ENCODE measurements around the gene SPPL2A. TPM values are rescaled to one million over a fixed set of nuclear protein-coding genes. Genes with fewer than 3 reads are reported as not detected.

The SPPL2A gene
- total RNA-seq, 1 donor from 2014 or later = 27.3 TPM

DNA sequence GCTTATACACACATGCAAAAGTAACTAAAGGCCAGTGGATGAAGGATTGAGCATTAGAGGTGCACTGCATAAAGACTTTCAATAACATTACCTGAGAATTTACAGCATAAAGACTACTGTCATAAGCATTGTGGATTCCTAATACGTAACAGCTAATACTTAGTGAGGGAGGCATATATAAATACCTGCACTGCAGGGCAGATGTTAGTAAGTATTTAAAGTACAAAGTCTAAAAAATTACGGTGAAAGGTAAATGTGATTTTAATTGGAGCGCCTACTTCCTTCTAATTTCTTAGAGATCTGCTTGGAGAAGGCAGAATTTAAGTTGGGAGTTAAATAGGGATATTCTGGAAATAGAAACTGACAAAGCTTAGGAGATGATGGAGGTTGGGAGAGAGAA, 53.5 kb downstream of the SPPL2A start:
- H3K4me3 ChIP-seq = no peak overlapping the region
- no peak overlapping the region for H3K9ac ChIP-seq
- peaks cover 3% of the 10 kb centered on the region for H3K36me3 Mint-ChIP-seq
- no peaks in the 10 kb centered on the region for H3K4me1 ChIP-seq
- H3K27me3 Mint-ChIP-seq (ENCODE audit: insufficient read depth, low read depth) = no peaks in the 10 kb centered on the region
- H3F3A ChIP-seq (ENCODE audit: low read depth) = no peaks in the 10 kb centered on the region
- H2AFZ ChIP-seq (replicated peaks) = no peak overlapping the region
- no peak overlapping the region for H3K27ac ChIP-seq
- TF ChIP-seq EZH2phosphoT487 (IDR thresholded peaks at IDR 0.05) = no peak
- TF ChIP-seq, protein P1, sequence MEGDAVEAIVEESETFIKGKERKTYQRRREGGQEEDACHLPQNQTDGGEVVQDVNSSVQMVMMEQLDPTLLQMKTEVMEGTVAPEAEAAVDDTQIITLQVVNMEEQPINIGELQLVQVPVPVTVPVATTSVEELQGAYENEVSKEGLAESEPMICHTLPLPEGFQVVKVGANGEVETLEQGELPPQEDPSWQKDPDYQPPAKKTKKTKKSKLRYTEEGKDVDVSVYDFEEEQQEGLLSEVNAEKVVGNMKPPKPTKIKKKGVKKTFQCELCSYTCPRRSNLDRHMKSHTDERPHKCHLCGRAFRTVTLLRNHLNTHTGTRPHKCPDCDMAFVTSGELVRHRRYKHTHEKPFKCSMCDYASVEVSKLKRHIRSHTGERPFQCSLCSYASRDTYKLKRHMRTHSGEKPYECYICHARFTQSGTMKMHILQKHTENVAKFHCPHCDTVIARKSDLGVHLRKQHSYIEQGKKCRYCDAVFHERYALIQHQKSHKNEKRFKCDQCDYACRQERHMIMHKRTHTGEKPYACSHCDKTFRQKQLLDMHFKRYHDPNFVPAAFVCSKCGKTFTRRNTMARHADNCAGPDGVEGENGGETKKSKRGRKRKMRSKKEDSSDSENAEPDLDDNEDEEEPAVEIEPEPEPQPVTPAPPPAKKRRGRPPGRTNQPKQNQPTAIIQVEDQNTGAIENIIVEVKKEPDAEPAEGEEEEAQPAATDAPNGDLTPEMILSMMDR (IDR thresholded peaks at IDR 0.05) = no peak
- TF ChIP-seq EZH2 (IDR thresholded peaks at IDR 0.05) = no peak
- no peaks in the 10 kb centered on the region for H3K9me3 ChIP-seq (ENCODE audit: low read depth)
- no peaks in the 10 kb centered on the region for H3K4me1 Mint-ChIP-seq
- no peaks in the 10 kb centered on the region for H3K36me3 ChIP-seq
- no peaks in the 10 kb centered on the region for H4K20me1 ChIP-seq (ENCODE audit: low read depth)
- no peaks in the 10 kb centered on the region for H3K9me3 Mint-ChIP-seq
- no peak overlapping the region for H3K4me2 ChIP-seq
- no peaks in the 10 kb centered on the region for H3K27me3 ChIP-seq
- no peak overlapping the region for H3K27ac Mint-ChIP-seq
- DNase-seq (ENCODE audit: low spot score) = no peak
- H3K79me2 ChIP-seq (ENCODE audit: low read depth) = no peaks in the 10 kb centered on the region
- H3K4me3 Mint-ChIP-seq = no peak overlapping the region

DNA sequence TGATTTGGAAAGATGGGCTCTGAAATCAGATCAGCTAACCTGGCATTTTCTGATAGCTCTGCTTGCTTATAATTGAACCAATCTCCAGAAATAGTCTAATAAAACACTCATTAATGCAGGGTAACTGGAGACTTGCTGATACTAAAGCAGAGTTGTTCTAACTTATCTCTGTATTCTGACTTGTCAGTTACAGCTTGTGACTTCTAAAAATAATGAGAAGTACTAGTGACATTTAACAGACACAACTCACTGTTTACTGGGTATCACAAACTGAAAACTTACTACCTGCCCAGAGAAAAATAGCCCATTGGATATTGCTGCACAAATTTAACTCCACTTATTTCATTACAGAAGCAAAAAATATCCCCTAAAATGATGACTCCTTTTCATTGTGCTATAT, 54.9 kb downstream of the SPPL2A start:
- Mint-ChIP-seq H3K9me3 (no peaks in the 10 kb centered on the region), H3K4me3 (no peak overlapping the region), H3K27me3 (ENCODE audit: insufficient read depth, low read depth) (no peaks in the 10 kb centered on the region), H3K27ac (no peak overlapping the region), H3K4me1 (no peaks in the 10 kb centered on the region), H3K36me3 (peaks cover 5% of the 10 kb centered on the region)
- Histone ChIP-seq H3K4me1 (no peaks in the 10 kb centered on the region), H3F3A (ENCODE audit: low read depth) (no peaks in the 10 kb centered on the region), H4K20me1 (ENCODE audit: low read depth) (no peaks in the 10 kb centered on the region), H3K9me3 (ENCODE audit: low read depth) (no peaks in the 10 kb centered on the region), H3K4me2 (no peak overlapping the region), H3K27ac (no peak overlapping the region), H3K79me2 (ENCODE audit: low read depth) (no peaks in the 10 kb centered on the region), H3K9ac (no peak overlapping the region), H2AFZ (replicated peaks) (no peak overlapping the region), H3K36me3 (no peaks in the 10 kb centered on the region), H3K27me3 (no peaks in the 10 kb centered on the region), H3K4me3 (no peak overlapping the region)
- TF ChIP-seq EZH2 (IDR thresholded peaks at IDR 0.05) = no peak
- TF ChIP-seq, protein P1 (IDR thresholded peaks at IDR 0.05) = no peak
- no peak for TF ChIP-seq EZH2phosphoT487 (IDR thresholded peaks at IDR 0.05)
- DNase-seq (ENCODE audit: low spot score) = no peak

DNA sequence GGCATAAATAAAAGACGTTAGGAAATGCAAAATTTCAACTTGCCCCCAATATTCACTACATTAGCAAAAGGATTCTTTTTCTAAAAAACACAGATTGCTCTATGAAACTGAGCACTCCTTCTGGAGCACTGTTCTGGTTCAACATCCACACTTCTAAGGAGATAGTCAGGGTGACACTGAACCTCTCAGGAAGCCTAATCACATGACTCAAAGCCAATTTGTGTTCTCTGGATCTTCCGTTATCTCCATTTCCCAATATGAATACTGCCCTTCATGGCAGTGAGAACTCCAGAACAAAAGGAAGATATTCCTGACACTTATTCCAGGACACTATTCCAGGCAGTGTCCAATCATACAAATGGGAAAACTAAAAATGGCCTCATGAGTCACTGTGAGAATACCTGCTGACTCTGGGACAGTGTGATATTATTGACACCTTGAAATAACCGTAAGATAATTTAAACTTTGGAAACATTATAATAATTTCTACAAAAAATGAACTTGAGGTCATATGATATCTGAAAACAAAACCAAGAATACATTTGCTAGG, 57.6 kb downstream of the SPPL2A start:
- no peaks in the 10 kb centered on the region for H3K79me2 ChIP-seq (ENCODE audit: low read depth)
- no peak overlapping the region for H3K4me3 ChIP-seq
- no peak for DNase-seq (ENCODE audit: low spot score)
- H2AFZ ChIP-seq (replicated peaks) = no peak overlapping the region
- Mint-ChIP-seq H3K4me3 (no peak overlapping the region), H3K9me3 (no peaks in the 10 kb centered on the region), H3K27ac (no peak overlapping the region), H3K4me1 (no peaks in the 10 kb centered on the region), H3K27me3 (ENCODE audit: insufficient read depth, low read depth) (no peaks in the 10 kb centered on the region), H3K36me3 (peaks cover 5% of the 10 kb centered on the region)
- no peaks in the 10 kb centered on the region for H3K4me1 ChIP-seq
- H3K27me3 ChIP-seq = no peaks in the 10 kb centered on the region
- no peak overlapping the region for H3K9ac ChIP-seq
- no peaks in the 10 kb centered on the region for H3K9me3 ChIP-seq (ENCODE audit: low read depth)
- no peaks in the 10 kb centered on the region for H3F3A ChIP-seq (ENCODE audit: low read depth)
- H3K27ac ChIP-seq = no peak overlapping the region
- H4K20me1 ChIP-seq (ENCODE audit: low read depth) = no peaks in the 10 kb centered on the region
- no peaks in the 10 kb centered on the region for H3K36me3 ChIP-seq
- H3K4me2 ChIP-seq = no peak overlapping the region
- TF ChIP-seq EZH2 (IDR thresholded peaks at IDR 0.05) = no peak
- no peak for TF ChIP-seq EZH2phosphoT487 (IDR thresholded peaks at IDR 0.05)
- TF ChIP-seq, protein P1 (IDR thresholded peaks at IDR 0.05) = no peak

Data from neural progenitor cell (in vitro differentiated cells).